ENCODE data around the gene RSPH1.

Gene RSPH1

DNA sequence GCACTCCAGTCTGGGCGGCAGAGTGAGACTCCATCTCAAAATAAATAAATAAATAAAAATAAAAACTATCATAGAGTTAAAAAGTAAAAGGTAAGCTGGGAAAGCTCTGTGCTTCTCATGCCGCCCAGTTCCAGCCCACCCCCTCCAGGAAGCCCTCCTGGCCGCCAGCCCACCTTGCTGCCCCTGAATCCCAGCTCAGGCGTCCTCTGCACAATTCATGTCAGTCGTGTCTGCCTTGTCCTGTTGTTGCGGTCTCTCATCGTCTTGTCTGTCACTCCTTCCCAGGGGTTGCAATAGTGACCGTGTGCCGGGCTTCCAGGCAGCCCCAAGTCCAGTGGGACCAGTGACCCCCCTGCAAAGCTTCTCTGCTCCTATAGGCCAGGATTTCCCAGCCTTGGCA, 44.1 kb downstream of the RSPH1 start:
- no peak for TF ChIP-seq ZFP30 (CRISPR knock-in tag; IDR thresholded peaks at IDR 0.05)
- TF ChIP-seq, protein P1, sequence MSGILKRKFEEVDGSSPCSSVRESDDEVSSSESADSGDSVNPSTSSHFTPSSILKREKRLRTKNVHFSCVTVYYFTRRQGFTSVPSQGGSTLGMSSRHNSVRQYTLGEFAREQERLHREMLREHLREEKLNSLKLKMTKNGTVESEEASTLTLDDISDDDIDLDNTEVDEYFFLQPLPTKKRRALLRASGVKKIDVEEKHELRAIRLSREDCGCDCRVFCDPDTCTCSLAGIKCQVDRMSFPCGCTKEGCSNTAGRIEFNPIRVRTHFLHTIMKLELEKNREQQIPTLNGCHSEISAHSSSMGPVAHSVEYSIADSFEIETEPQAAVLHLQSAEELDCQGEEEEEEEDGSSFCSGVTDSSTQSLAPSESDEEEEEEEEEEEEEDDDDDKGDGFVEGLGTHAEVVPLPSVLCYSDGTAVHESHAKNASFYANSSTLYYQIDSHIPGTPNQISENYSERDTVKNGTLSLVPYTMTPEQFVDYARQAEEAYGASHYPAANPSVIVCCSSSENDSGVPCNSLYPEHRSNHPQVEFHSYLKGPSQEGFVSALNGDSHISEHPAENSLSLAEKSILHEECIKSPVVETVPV (CRISPR knock-in tag; IDR thresholded peaks at IDR 0.05): no peak
- TF ChIP-seq CSDC2 (CRISPR knock-in tag; IDR thresholded peaks at IDR 0.05): no peak
- TF ChIP-seq GLIS3 (CRISPR knock-in tag; IDR thresholded peaks at IDR 0.05): no peak
- TF ChIP-seq, protein P2, sequence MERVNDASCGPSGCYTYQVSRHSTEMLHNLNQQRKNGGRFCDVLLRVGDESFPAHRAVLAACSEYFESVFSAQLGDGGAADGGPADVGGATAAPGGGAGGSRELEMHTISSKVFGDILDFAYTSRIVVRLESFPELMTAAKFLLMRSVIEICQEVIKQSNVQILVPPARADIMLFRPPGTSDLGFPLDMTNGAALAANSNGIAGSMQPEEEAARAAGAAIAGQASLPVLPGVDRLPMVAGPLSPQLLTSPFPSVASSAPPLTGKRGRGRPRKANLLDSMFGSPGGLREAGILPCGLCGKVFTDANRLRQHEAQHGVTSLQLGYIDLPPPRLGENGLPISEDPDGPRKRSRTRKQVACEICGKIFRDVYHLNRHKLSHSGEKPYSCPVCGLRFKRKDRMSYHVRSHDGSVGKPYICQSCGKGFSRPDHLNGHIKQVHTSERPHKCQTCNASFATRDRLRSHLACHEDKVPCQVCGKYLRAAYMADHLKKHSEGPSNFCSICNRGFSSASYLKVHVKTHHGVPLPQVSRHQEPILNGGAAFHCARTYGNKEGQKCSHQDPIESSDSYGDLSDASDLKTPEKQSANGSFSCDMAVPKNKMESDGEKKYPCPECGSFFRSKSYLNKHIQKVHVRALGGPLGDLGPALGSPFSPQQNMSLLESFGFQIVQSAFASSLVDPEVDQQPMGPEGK (CRISPR knock-in tag; IDR thresholded peaks at IDR 0.05; ENCODE audit: borderline replicate concordance): no peak
- ATAC-seq: no peak

- ATAC-seq: no peak
- no peak for TF ChIP-seq ZNF8 (CRISPR knock-in tag; IDR thresholded peaks at IDR 0.05)
- no peak for TF ChIP-seq TCF4 (CRISPR knock-in tag; IDR thresholded peaks at IDR 0.05; ENCODE audit: borderline replicate concordance)
- TF ChIP-seq CREB5 (CRISPR knock-in tag; IDR thresholded peaks at IDR 0.05; ENCODE audit: low read depth): no peak
- no peak for TF ChIP-seq ZNF565 (CRISPR knock-in tag; conservative IDR thresholded peaks at IDR 0.05; ENCODE audit: low read depth)
- no peak for TF ChIP-seq ZFP3 (CRISPR knock-in tag; IDR thresholded peaks at IDR 0.05)
- no peak for TF ChIP-seq TSHZ2 (CRISPR knock-in tag; IDR thresholded peaks at IDR 0.05)
- TF ChIP-seq SNAI2 (CRISPR knock-in tag; IDR thresholded peaks at IDR 0.05): no peak
- TF ChIP-seq ARNTL (CRISPR knock-in tag; IDR thresholded peaks at IDR 0.05; ENCODE audit: borderline replicate concordance, low read depth): no peak
- no peak for TF ChIP-seq BACH2 (CRISPR knock-in tag; IDR thresholded peaks at IDR 0.05; ENCODE audit: borderline replicate concordance)
- no peak for TF ChIP-seq POU6F1 (CRISPR knock-in tag; IDR thresholded peaks at IDR 0.05; ENCODE audit: borderline replicate concordance, low read depth)
- no peak for TF ChIP-seq PPARA (CRISPR knock-in tag; IDR thresholded peaks at IDR 0.05; ENCODE audit: borderline replicate concordance)
- no peak for TF ChIP-seq CSDC2 (CRISPR knock-in tag; IDR thresholded peaks at IDR 0.05)
- TF ChIP-seq ESRRG (CRISPR knock-in tag; IDR thresholded peaks at IDR 0.05): no peak
- no peak for TF ChIP-seq TOX (CRISPR knock-in tag; IDR thresholded peaks at IDR 0.05; ENCODE audit: borderline replicate concordance)
Measured at GRCh38 chr21:42448686-42449085, 47.3 kb downstream of the RSPH1 start.

DNA sequence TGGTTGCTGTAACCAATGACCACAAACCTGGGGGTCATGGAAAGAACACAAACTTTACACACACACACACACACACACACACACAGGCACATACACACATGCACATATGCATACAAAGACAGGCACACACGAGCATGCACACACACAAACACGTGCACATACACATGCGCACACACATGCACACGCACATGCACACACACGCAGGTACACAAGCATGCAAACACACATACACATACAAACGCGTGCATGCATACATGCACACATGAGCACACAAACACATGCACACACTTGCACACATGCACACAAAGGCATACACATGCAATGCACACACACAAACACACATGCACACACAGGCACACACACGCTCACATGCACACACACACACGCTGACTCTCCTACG, 48.3 kb downstream of the RSPH1 start:
- ATAC-seq: no peak
- TF ChIP-seq SNAI2 (CRISPR knock-in tag; IDR thresholded peaks at IDR 0.05): no peak
- TF ChIP-seq POU6F1 (CRISPR knock-in tag; IDR thresholded peaks at IDR 0.05; ENCODE audit: borderline replicate concordance, low read depth): no peak
- no peak for TF ChIP-seq ZFP30 (CRISPR knock-in tag; IDR thresholded peaks at IDR 0.05)
- TF ChIP-seq ZNF565 (CRISPR knock-in tag; conservative IDR thresholded peaks at IDR 0.05; ENCODE audit: low read depth): no peak
- no peak for TF ChIP-seq ZNF8 (CRISPR knock-in tag; IDR thresholded peaks at IDR 0.05)
- no peak for TF ChIP-seq ZNF70 (CRISPR knock-in tag; IDR thresholded peaks at IDR 0.05)
- no peak for TF ChIP-seq CREB5 (CRISPR knock-in tag; IDR thresholded peaks at IDR 0.05; ENCODE audit: low read depth)
- TF ChIP-seq ESRRG (CRISPR knock-in tag; IDR thresholded peaks at IDR 0.05): no peak
- no peak for TF ChIP-seq ZFP3 (CRISPR knock-in tag; IDR thresholded peaks at IDR 0.05)
- no peak for TF ChIP-seq RARB (CRISPR knock-in tag; IDR thresholded peaks at IDR 0.05)
- TF ChIP-seq TOX (CRISPR knock-in tag; IDR thresholded peaks at IDR 0.05; ENCODE audit: borderline replicate concordance): no peak
- TF ChIP-seq GLIS3 (CRISPR knock-in tag; IDR thresholded peaks at IDR 0.05): no peak
- TF ChIP-seq TCF4 (CRISPR knock-in tag; IDR thresholded peaks at IDR 0.05; ENCODE audit: borderline replicate concordance): no peak
- no peak for TF ChIP-seq BACH2 (CRISPR knock-in tag; IDR thresholded peaks at IDR 0.05; ENCODE audit: borderline replicate concordance)
- TF ChIP-seq ISL1 (CRISPR knock-in tag; IDR thresholded peaks at IDR 0.05): no peak
- no peak for TF ChIP-seq OSR1 (CRISPR knock-in tag; IDR thresholded peaks at IDR 0.05)
- TF ChIP-seq ARNTL (CRISPR knock-in tag; IDR thresholded peaks at IDR 0.05; ENCODE audit: borderline replicate concordance, low read depth): no peak
